CD4-positive, alpha-beta T cell treated with Interleukin-15 for 4 hours (primary cell): Measurements from ENCODE around the gene MEX3C.

ENCODE experiments used
- DNase-seq: peaks from one replicate; pipeline ENCODE4 v3.0.0-alpha.2; 2020; ENCODE audit warnings: low spot score

The MEX3C gene

GRCh38 chr18:51197661-51198424, at the start of gene MEX3C:
TSS of gene MEX3C (minus strand) at chr18:51197681. CDS start at chr18:51197320, 361 bp downstream.
- DNase-seq: peak; percentile 99

- no peak for DNase-seq
Measured at GRCh38 chr18:51241226-51241625, 43.7 kb upstream of the MEX3C start.

- DNase-seq: no peak
Measured at GRCh38 chr18:51236225-51236624, 38.7 kb upstream of the MEX3C start.

- DNase-seq: no peak
Measured at GRCh38 chr18:51235009-51235789, 37.7 kb upstream of the MEX3C start.

GRCh38 chr18:51234117-51235008, 36.9 kb upstream of the MEX3C start:
- no peak for DNase-seq

GRCh38 chr18:51229328-51229727, 31.8 kb upstream of the MEX3C start:
- DNase-seq: no peak

GRCh38 chr18:51227660-51228059, 30.2 kb upstream of the MEX3C start:
- no peak for DNase-seq

- no peak for DNase-seq
Measured at GRCh38 chr18:51226587-51227350, 29.3 kb upstream of the MEX3C start.

- no peak for DNase-seq
Measured at GRCh38 chr18:51226068-51226467, 28.6 kb upstream of the MEX3C start.

- DNase-seq: no peak
Measured at GRCh38 chr18:51212606-51213005, 15.1 kb upstream of the MEX3C start.

GRCh38 chr18:51211552-51211951, 14.1 kb upstream of the MEX3C start:
- DNase-seq: peak; percentile 58

- peak; percentile 18 for DNase-seq
Measured at GRCh38 chr18:51196811-51197660, 445 bp downstream of the MEX3C start.

- DNase-seq: peak; percentile 61
Measured at GRCh38 chr18:51196118-51196810, 1.2 kb downstream of the MEX3C start.

- DNase-seq: peak; percentile 32
Measured at GRCh38 chr18:51195451-51196117, 1.9 kb downstream of the MEX3C start.

- DNase-seq: no peak
Measured at GRCh38 chr18:51195086-51195450, 2.4 kb downstream of the MEX3C start.

- no peak for DNase-seq
Measured at GRCh38 chr18:51194604-51195003, 2.9 kb downstream of the MEX3C start.

GRCh38 chr18:51193621-51194287, 3.7 kb downstream of the MEX3C start:
- no peak for DNase-seq

- DNase-seq: no peak
Measured at GRCh38 chr18:51192696-51193095, 4.8 kb downstream of the MEX3C start.

GRCh38 chr18:51192026-51192425, 5.5 kb downstream of the MEX3C start:
- DNase-seq: no peak
